Renal cortex interstitium (tissue), 11 donors: ENCODE results near the gene ALDH3B1. TPM values are rescaled to one million over a fixed set of nuclear protein-coding genes. Genes with fewer than 3 reads are reported as not detected.
A peak's percentile ranks its signal among the peaks of the same experiment; 100 is the strongest.

ENCODE experiments used
- DNase-seq, 11 donors: peaks; one replicate each; pipeline ENCODE4 v3.0.0-alpha.2; 2013; ENCODE audit warnings: low read depth in 9 of 11, low spot score in 4 of 11; ENCODE audit errors: extremely low read depth in 1 of 11
- polyA plus RNA-seq, 3 donors: library from polyadenylated mRNA; unstranded; fragments of 120-200 nt; gene quantifications; one replicate each; pipeline ENCODE4 v1.2.1, GENCODE V29; 2013; ENCODE audit not compliant: insufficient read length in 3 of 3

ALDH3B1 gene
- polyA plus RNA-seq, 3 donors = 1.8 to 3.9 (median 2.2) TPM

GRCh38 chr11:68052137-68052873 lies 42.2 kb downstream of the ALDH3B1 start:
- no peak for DNase-seq

GRCh38 chr11:68053117-68053516 lies 43.0 kb downstream of the ALDH3B1 start:
- peak in 1 of 11 donors; percentile 17 for DNase-seq

- DNase-seq = no peak
Measured at GRCh38 chr11:68053981-68054812, 44.1 kb downstream of the ALDH3B1 start.

- no peak for DNase-seq
Measured at GRCh38 chr11:68056317-68057285, 46.5 kb downstream of the ALDH3B1 start.

- no peak for DNase-seq
Measured at GRCh38 chr11:68057807-68058206, 47.7 kb downstream of the ALDH3B1 start.

GRCh38 chr11:68061508-68061907 lies 51.4 kb downstream of the ALDH3B1 start:
- DNase-seq = no peak

- DNase-seq = no peak
Measured at GRCh38 chr11:68064926-68065325, 54.8 kb downstream of the ALDH3B1 start.

GRCh38 chr11:68065841-68066240 lies 55.7 kb downstream of the ALDH3B1 start:
- DNase-seq = no peak

GRCh38 chr11:68066742-68067141 lies 56.6 kb downstream of the ALDH3B1 start:
- DNase-seq = no peak

- no peak for DNase-seq
Measured at GRCh38 chr11:68067991-68068390, 57.9 kb downstream of the ALDH3B1 start.

- DNase-seq = no peak
Measured at GRCh38 chr11:68071281-68072048, 61.3 kb downstream of the ALDH3B1 start.

- no peak for DNase-seq
Measured at GRCh38 chr11:68074584-68075352, 64.6 kb downstream of the ALDH3B1 start.

GRCh38 chr11:68076371-68077042 lies 66.4 kb downstream of the ALDH3B1 start:
- DNase-seq = no peak

- peak in 1 of 11 donors; percentile 18 for DNase-seq
Measured at GRCh38 chr11:68077617-68078582, 67.8 kb downstream of the ALDH3B1 start.
